Muscle layer of duodenum (tissue), 2 donors: ENCODE measurements around the gene FAM120B.

ENCODE experiments used
- H3K27ac ChIP-seq: one replicate; pipeline ENCODE4 v1.7.0; 2013; ENCODE audit warnings: mild to moderate bottlenecking, low read length
- H3K27me3 ChIP-seq: one replicate; pipeline ENCODE4 v1.7.0; 2013; ENCODE audit warnings: low read depth, mild to moderate bottlenecking, control low read depth, low read length
- H3K36me3 ChIP-seq, 2 donors: one replicate each; pipeline ENCODE4 v1.7.0; 2013; ENCODE audit warnings: low read length in 2 of 2, control low read depth in 1 of 2, mild to moderate bottlenecking in 1 of 2; ENCODE audit not compliant: insufficient read depth in 2 of 2, control insufficient read depth in 1 of 2
- H3K4me1 ChIP-seq, 2 donors: one replicate each; pipeline ENCODE4 v1.7.0; 2013; ENCODE audit warnings: low read length in 2 of 2, mild to moderate bottlenecking in 2 of 2, control low read depth in 1 of 2, moderate library complexity in 1 of 2; ENCODE audit not compliant: insufficient read depth in 2 of 2, control insufficient read depth in 1 of 2
- H3K4me3 ChIP-seq, 2 donors: one replicate each; pipeline ENCODE4 v1.7.0; 2013; ENCODE audit warnings: low read length in 2 of 2, low read depth in 1 of 2, mild to moderate bottlenecking in 1 of 2
- H3K9me3 ChIP-seq, 2 donors: one replicate each; pipeline ENCODE4 v1.7.0; 2013; ENCODE audit warnings: low read length in 2 of 2, control low read depth in 1 of 2, mild to moderate bottlenecking in 1 of 2; ENCODE audit not compliant: control insufficient read depth in 1 of 2
- donor health status: healthy.

Gene FAM120B

DNA sequence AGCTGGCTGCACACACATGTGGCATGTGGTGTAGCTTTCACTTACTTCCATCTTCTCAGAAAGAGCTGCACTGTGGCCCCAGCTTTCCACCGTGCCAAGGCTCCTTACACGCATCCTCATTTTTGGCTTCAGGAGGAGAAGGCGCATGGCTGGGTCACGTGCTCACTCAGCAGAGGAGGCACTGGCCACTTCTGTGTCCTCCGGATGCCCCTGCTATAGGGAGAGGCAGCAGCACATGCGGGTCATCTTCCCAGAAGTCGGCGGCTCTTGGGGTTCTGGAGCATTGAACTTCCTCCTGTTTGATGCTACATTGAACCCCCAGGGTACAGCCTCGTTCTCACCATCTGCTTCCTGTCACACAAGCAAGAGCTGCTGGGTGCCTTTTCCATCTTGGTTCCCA is 111.3 kb downstream of the FAM120B start:
- Histone ChIP-seq H3K27me3 (peaks cover 8% of the 10 kb centered on the region), H3K4me3 (no peak overlapping the region), H3K4me1 (no peaks in the 10 kb centered on the region), H3K9me3 (no peaks in the 10 kb centered on the region), H3K27ac (no peak overlapping the region), H3K36me3 (no peaks in the 10 kb centered on the region)

DNA sequence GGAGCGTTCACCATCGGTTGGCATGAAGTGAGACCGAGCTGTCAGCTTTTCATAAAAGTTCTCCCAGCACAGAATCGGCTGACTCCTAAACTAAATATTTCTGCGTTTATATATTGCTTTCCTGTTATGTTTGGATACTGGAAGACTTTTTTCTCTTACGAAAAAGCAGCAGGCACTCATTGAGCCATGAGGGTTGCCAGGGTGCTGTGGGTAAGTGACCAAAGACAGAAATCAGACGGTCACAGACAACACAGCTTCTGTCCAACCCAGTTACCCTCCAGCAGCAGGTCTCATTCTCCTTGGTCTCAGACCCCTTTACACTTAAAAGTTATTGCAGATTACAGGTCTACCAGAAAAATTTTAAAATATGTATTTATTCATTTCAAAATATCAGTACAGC is 113.7 kb downstream of the FAM120B start:
- H3K27me3 ChIP-seq, result peaks cover 16% of the 10 kb centered on the region
- no peaks in the 10 kb centered on the region for H3K4me1 ChIP-seq
- H3K9me3 ChIP-seq, result no peaks in the 10 kb centered on the region
- no peak overlapping the region for H3K27ac ChIP-seq
- no peaks in the 10 kb centered on the region for H3K36me3 ChIP-seq
- H3K4me3 ChIP-seq, result no peak overlapping the region

DNA sequence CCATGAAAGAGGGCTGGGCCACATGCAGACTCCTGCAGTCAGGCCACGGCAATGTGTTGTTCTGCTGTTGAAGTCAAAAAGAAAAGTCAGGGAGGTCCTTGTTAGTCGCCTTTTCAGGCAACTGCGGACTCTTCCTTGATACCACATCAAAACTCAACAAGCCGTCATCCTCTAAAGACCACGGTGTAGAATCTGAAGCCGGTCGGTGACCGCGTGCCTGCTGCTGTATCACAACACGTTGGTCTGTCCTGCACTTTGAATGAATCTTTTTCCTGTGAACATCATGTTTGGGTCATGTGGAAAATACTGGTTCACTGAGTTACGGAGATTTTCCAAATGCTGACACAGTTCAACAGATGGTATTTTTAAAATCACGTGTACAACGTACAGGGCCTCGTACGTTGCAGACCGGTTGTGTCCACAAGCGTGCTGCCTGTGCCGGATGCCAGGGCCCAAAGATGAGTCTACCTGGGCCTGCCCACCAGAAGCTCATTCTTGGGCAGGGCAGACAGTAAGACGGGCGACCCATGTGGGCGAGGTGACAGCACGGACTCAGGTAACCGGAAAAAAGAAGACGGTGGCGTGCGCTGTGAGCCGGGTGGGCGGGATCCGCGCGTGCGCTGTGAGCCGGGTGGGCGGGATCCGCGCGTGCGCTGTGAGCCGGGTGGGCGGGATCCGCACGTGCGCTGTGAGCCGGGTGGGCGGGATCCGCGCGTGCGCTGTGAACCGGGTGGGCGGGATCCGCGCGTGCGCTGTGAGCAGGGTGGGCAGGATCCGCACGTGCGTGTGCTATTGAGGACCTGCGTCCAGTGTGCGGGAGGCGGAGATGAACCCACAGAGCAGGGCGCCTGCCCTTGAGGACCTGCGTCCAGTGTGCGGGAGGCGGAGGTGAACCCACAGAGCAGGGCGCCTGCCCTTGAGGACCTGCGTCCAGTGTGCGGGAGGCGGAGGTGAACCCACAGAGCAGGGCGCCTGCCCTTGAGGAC is 114.5 kb downstream of the FAM120B start:
- Histone ChIP-seq H3K4me3 (no peak overlapping the region), H3K27ac (no peak overlapping the region), H3K4me1 (no peaks in the 10 kb centered on the region), H3K27me3 (peaks cover 16% of the 10 kb centered on the region), H3K9me3 (no peaks in the 10 kb centered on the region), H3K36me3 (no peaks in the 10 kb centered on the region)

DNA sequence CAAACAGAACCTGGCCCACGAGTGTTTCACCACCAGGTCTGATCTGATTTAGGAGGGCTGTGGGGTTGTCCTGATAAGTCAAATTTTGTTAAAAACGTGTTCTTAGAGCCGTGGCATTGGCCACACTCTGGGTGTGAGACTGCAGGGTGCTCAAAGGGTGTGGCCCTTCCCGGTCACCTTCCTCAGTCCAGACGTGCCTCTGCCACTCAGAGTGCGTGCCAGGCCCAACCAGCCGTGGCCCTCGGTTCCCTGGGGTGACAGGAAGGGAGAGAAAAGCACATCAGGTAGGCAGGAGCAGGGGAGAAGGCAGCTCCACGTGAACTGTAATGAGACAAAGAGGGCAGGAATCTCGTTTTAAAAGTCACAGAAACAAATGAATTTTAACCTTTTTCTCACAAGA is 115.4 kb downstream of the FAM120B start:
- Histone ChIP-seq H3K9me3 (no peaks in the 10 kb centered on the region), H3K27me3 (peaks cover 12% of the 10 kb centered on the region), H3K4me3 (no peak overlapping the region), H3K27ac (no peak overlapping the region), H3K36me3 (no peaks in the 10 kb centered on the region), H3K4me1 (no peaks in the 10 kb centered on the region)

DNA sequence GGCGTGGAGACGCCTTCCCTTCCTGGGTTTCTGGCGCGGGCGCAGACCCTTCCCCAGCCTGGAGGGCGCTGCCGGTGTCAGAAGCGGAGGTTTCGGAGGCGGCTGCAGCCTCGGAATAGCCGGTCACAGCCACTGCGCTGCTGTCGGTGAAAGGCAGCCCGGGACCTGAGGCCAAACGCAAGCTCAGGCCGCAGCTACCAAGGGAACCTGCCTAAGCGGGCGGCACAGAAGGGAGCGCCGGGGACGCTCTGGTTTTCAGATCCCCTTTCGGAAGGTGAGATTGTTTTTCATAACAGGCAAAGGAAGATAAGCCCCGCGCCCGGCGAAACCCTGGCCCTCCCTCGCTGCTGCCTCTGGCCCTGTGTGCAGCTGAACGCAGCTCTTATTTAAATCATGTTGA is 116.5 kb downstream of the FAM120B start:
- Histone ChIP-seq H3K27me3 (peaks cover 11% of the 10 kb centered on the region), H3K4me3 (no peak overlapping the region), H3K27ac (no peak overlapping the region), H3K36me3 (no peaks in the 10 kb centered on the region), H3K4me1 (no peaks in the 10 kb centered on the region), H3K9me3 (no peaks in the 10 kb centered on the region)

DNA sequence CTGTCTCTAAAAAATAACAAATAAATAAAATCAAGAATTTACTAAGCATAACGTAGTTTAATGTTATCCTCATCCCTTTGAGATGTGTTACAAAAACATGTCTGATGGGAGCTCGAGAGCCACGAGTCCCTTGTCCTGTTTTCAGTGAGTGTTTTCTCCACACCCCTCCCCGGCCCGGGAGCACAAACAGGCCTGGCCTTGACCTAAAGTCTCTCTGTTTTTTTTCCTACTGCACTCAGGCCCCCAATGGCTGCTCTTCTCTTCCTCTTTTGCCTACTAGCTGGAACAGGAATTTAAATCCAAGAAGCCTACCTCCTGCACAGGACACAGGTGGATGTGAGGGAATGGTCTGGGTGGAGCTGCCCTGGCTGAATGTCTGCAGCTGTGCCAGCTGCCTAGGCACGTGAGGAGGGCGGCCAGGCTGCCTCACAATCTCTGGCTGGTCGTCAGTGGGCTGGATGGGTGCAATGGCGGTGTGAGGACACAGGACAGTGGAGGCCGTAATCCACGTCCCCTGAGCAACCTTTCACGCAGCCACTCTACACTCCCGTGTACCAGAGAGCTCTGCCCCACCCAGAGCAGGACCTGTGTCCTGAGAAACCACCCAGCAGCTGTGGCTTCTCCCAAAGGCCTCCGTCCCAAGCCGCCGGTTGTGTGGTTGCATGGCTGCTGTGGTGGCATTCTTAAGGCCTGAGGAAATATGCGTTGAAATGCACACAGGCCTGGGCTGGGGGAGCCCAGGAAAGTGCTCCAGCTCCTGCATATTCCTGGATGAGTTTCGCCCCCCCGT is 117.5 kb downstream of the FAM120B start:
- no peaks in the 10 kb centered on the region for H3K4me1 ChIP-seq
- no peaks in the 10 kb centered on the region for H3K9me3 ChIP-seq
- no peaks in the 10 kb centered on the region for H3K36me3 ChIP-seq
- H3K27ac ChIP-seq, result no peak overlapping the region
- no peak overlapping the region for H3K4me3 ChIP-seq
- peaks cover 11% of the 10 kb centered on the region for H3K27me3 ChIP-seq

DNA sequence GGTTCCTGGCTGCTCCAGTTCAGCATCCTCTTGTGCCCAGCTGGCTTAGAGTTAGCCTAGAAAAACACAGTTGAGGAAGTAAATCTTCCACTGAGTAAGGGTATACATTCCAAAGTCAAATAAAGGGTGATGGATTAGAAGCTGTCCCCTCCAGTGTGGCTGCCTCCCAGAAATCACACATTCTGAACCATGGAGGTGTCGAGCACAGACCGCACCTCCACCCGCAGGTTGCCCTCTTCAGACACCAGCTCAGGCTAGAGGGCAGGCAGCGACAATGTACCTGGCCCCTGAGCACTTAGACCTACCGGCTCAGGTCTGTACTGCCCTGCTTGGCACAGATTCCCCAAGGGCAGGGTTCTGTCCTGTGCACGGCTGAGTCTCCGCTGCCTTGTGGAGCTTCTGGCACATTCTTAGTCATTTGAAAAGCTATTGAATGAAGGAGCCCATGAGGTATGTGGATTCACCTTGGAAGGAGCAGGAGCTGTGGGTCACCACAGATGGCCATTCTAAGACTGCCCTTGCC is 118.1 kb downstream of the FAM120B start:
- no peak overlapping the region for H3K27ac ChIP-seq
- no peaks in the 10 kb centered on the region for H3K9me3 ChIP-seq
- H3K4me3 ChIP-seq, result no peak overlapping the region
- no peaks in the 10 kb centered on the region for H3K36me3 ChIP-seq
- peaks cover 8% of the 10 kb centered on the region for H3K27me3 ChIP-seq
- H3K4me1 ChIP-seq, result no peaks in the 10 kb centered on the region

DNA sequence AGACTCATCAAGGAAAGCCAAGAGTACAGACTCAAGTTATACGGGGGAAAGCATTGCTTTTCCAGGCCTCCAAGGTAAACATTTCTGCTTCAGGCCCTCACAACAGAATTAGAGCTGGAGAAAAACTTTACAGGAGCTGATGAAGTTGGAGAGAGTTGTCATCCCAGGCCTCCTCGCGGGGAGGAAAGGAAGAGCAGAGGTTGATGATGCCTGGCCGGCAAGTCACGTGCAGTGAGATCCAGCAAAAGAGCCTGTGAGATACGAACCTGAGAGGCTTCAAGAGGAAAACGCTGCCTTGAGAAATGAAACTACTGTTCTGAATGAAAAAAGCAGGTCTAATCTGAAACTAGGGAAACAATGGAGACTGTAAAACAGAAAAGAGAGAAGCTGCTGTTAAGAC is 122.9 kb downstream of the FAM120B start:
- Histone ChIP-seq H3K27ac (no peak overlapping the region), H3K4me1 (no peaks in the 10 kb centered on the region), H3K36me3 (no peaks in the 10 kb centered on the region), H3K4me3 (no peak overlapping the region), H3K9me3 (no peaks in the 10 kb centered on the region), H3K27me3 (peaks cover 8% of the 10 kb centered on the region)

DNA sequence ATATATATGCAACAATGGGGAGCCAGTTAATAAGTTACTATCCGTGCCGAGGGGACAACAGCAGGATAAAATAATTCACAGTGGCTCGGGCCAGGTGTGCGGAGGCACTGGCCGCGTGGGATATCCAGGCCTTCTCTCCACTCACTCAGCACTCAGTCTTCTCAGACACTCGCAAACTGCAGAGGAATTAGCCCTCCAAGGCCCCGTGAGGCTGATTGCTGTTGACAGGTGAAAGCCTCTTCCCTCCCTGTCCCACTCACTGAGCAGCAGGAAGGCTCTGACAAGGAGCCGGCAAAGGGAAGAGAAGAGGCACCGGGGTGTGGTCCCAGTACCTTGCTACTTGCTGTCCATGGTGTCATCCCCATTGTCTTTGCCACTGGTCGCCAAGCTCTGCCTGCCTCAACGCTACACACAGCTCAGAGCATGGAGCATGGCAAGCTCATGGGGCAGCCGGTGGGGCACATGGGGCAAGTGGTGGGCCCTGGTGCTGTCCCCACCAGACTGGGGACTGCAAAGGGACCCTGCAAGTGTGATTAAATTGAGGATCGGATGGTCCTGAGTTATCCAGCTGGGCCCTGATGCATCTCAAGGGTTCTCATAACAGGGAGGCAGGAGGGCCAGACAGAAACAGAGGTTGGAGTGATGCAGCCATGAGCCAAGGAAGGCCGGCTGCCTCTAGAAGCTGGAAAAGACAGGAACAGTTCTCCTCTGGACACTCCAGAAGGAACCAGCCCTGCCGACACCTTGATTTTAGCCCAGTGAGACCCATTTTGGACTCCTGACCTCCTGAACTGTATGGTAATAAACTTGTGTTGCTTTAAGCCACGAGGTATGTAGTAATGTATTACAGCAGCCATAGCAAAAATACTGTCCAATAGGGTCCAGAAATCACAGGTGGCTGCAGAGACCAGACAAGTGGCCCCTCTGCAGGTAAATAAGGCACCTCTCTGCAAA is 126.9 kb downstream of the FAM120B start:
- no peaks in the 10 kb centered on the region for H3K27me3 ChIP-seq
- no peaks in the 10 kb centered on the region for H3K9me3 ChIP-seq
- H3K27ac ChIP-seq, result no peak overlapping the region
- H3K4me1 ChIP-seq, result peaks cover 0 to 3% of the 10 kb centered on the region in 2 donors
- H3K36me3 ChIP-seq, result no peaks in the 10 kb centered on the region
- H3K4me3 ChIP-seq, result no peak overlapping the region

DNA sequence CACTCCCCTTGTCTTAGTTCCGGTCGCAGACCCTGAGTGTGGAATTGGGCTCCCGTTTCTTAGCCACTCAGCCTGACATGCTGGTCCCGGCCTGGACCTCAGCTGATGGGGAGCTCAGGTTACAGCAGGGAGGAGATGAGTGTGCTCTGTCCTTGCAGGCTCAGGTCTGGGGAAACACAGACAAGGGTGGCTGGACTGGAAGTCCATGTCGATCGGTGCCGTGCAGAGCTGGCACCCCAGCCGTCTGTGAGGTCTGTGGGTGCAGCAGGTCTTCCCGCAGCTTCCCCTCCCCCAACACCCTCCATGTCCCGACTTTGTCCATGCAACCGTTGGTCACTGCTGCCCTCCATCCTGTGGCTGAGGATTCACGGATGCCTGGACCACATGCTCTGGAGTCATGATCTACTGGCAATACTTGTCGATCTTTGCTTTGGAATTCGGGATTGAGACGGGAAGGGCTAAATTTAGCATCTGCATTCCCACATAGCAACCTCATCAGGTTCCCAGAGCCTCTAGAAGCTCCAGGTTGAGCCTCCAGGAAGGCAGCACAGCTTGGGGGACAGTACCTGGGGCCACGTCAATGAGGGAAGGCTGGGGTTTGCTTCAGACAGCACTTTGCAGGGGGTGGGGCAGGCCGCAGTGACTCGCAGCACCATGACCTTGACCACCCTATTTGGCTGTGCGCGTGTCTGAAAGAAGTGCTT is 127.7 kb downstream of the FAM120B start:
- Histone ChIP-seq H3K27me3 (no peaks in the 10 kb centered on the region), H3K36me3 (no peaks in the 10 kb centered on the region), H3K4me1 (peaks cover 0 to 3% of the 10 kb centered on the region in 2 donors), H3K27ac (no peak overlapping the region), H3K9me3 (no peaks in the 10 kb centered on the region), H3K4me3 (no peak overlapping the region)
